KOPT-K1 (cell line): ENCODE measurements around the gene LTBP4.
A peak's percentile ranks its signal among the peaks of the same experiment; 100 is the strongest.

ENCODE experiments used
- H3K27ac ChIP-seq: fragments of 200-600 bp; sonication (generic); 2 replicates; pipeline ENCODE4 v1.5.1; 2016; ENCODE audit warnings: antibody characterized with exemption, mild to moderate bottlenecking, low read depth, low read length; ENCODE audit not compliant: poor library complexity, severe bottlenecking
- H3K36me3 ChIP-seq: fragments of 200-600 bp; sonication (generic); 2 replicates; pipeline ENCODE4 v1.5.1; 2017; ENCODE audit warnings: antibody characterized with exemption, mild to moderate bottlenecking, low read length, moderate library complexity; ENCODE audit not compliant: insufficient read depth
- H3K9me3 ChIP-seq: fragments of 200-600 bp; sonication (generic); 2 replicates; pipeline ENCODE4 v1.5.1; 2017; ENCODE audit warnings: antibody characterized with exemption, low read length, mild to moderate bottlenecking; ENCODE audit not compliant: insufficient read depth, poor library complexity, severe bottlenecking

The LTBP4 gene

GRCh38 chr19:40610396-40611064 lies 9.4 kb downstream of the LTBP4 start:
- Histone ChIP-seq H3K36me3 (no peaks in the 10 kb centered on the region), H3K9me3 (no peaks in the 10 kb centered on the region), H3K27ac (no peak overlapping the region)

- Histone ChIP-seq H3K36me3 (no peaks in the 10 kb centered on the region), H3K9me3 (no peaks in the 10 kb centered on the region), H3K27ac (no peak overlapping the region)
Measured at GRCh38 chr19:40611096-40611495, 9.9 kb downstream of the LTBP4 start.

GRCh38 chr19:40611900-40612698 lies 10.9 kb downstream of the LTBP4 start:
- H3K9me3 ChIP-seq: no peaks in the 10 kb centered on the region
- H3K27ac ChIP-seq: no peak overlapping the region
- H3K36me3 ChIP-seq: no peaks in the 10 kb centered on the region

- Histone ChIP-seq H3K9me3 (no peaks in the 10 kb centered on the region), H3K27ac (peak overlapping the region; percentile 60), H3K36me3 (no peaks in the 10 kb centered on the region)
Measured at GRCh38 chr19:40612831-40613689, 11.9 kb downstream of the LTBP4 start.

- Histone ChIP-seq H3K27ac (peak overlapping the region; percentile 60), H3K36me3 (no peaks in the 10 kb centered on the region), H3K9me3 (no peaks in the 10 kb centered on the region)
Measured at GRCh38 chr19:40613690-40614621, 12.8 kb downstream of the LTBP4 start.

- Histone ChIP-seq H3K36me3 (no peaks in the 10 kb centered on the region), H3K27ac (no peak overlapping the region)
Measured at GRCh38 chr19:40614622-40615411, 13.6 kb downstream of the LTBP4 start.

GRCh38 chr19:40616178-40616577 lies 15.0 kb downstream of the LTBP4 start:
- Histone ChIP-seq H3K27ac (no peak overlapping the region), H3K9me3 (no peaks in the 10 kb centered on the region), H3K36me3 (no peaks in the 10 kb centered on the region)

More at GRCh38 chr19:40614622-40615411, 13.6 kb downstream of the LTBP4 start:
- H3K9me3 ChIP-seq: no peaks in the 10 kb centered on the region

- no peaks in the 10 kb centered on the region for H3K36me3 ChIP-seq
- no peak overlapping the region for H3K27ac ChIP-seq
- H3K9me3 ChIP-seq: no peaks in the 10 kb centered on the region
Measured at GRCh38 chr19:40616941-40617340, 15.8 kb downstream of the LTBP4 start.

- no peaks in the 10 kb centered on the region for H3K9me3 ChIP-seq
- H3K27ac ChIP-seq: no peak overlapping the region
- H3K36me3 ChIP-seq: no peaks in the 10 kb centered on the region
Measured at GRCh38 chr19:40617961-40618360, 16.8 kb downstream of the LTBP4 start.

GRCh38 chr19:40619333-40620160 lies 18.4 kb downstream of the LTBP4 start:
- no peaks in the 10 kb centered on the region for H3K9me3 ChIP-seq
- H3K27ac ChIP-seq: no peak overlapping the region
- H3K36me3 ChIP-seq: no peaks in the 10 kb centered on the region

- Histone ChIP-seq H3K27ac (no peak overlapping the region), H3K36me3 (no peaks in the 10 kb centered on the region), H3K9me3 (no peaks in the 10 kb centered on the region)
Measured at GRCh38 chr19:40620161-40620485, 19.0 kb downstream of the LTBP4 start.

- no peaks in the 10 kb centered on the region for H3K9me3 ChIP-seq
- no peak overlapping the region for H3K27ac ChIP-seq
- H3K36me3 ChIP-seq: no peaks in the 10 kb centered on the region
Measured at GRCh38 chr19:40621283-40621682, 20.1 kb downstream of the LTBP4 start.
